Activated gamma-delta T cell treated with Interleukin-2 at 50 U/mL for 16 hours (primary cell): ENCODE data around the gene IL9.
A peak's percentile ranks its signal among the peaks of the same experiment; 100 is the strongest.

Source experiments
- DNase-seq: peaks from one replicate; pipeline ENCODE4 v3.0.0-alpha.2; 2020

IL9 gene

DNA sequence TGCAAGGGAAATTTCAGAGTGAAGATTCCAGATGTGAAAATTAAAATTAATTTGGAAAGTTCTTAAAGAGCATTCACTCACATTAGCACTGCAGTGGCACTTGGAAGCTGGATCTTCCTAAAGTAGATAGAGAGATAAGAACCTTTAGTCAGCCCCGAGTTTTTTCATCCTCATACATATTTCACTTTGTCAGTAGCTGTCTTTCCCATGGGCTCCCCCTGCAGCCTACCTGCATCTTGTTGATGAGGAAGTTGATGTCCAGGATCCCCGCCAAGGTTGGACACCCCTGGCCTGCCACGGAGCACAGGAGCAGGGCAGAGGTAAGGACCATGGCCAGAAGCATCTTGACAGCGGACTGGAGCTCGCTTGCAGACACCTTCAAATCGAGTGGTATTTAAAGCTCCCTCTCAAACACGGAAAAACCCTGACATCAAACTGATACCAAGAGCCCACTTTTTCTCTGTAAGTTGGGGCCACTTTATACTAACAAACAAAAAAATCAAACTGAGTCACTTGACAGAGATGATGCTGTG lies at the start of gene IL9:
IL9 (minus strand) TSS at position 368 of the 533 bp plus-strand sequence; CDS start at position 343, 25 bp downstream.
- no peak for DNase-seq

DNA sequence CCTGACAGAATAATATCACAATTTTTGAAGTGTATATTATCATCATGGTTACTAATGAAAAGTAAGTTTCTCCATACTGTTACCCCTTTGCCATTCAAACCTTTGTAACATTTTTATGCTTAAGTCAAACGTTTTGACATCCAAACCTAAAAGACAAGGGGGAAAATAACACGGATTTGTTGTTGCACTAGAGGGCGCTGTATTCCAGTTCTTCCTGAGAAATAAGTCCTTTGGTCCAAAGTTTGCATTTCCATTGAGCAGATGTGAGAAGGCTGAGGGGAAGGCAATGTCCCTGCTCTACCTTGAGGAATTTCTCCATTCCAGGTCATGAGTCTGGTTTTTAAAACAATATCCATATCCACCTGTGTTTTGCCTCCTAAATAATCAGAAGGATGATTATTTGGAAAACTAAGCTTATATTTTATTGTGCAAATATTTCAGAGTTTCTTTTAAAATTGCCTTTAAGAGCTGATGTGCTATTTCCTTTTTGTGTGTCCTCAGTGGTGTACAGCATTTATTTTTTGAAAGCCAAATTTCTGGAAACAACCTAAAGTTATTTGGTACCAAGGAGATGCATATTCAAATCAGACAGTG lies 49.4 kb upstream of the IL9 start:
- DNase-seq, result peak; percentile 8

DNA sequence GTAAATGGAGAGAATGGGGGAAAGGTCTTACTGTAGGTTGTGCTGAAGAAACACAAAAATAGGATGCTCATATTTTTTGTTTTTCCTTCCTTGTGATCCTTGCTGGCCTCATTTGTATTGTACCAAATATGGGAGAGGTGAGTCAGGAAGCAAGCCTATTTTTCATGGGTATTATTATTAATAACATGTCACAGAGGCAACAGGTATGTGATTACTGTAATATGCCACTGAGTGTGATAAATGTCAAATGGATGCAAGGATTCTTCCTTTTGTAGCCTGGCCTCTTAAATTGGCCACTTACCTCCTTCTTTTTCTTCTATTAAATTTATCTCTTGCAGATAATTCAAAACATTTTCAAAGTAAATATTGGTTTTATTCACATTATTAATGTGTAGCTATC lies 48.9 kb upstream of the IL9 start:
- no peak for DNase-seq

DNA sequence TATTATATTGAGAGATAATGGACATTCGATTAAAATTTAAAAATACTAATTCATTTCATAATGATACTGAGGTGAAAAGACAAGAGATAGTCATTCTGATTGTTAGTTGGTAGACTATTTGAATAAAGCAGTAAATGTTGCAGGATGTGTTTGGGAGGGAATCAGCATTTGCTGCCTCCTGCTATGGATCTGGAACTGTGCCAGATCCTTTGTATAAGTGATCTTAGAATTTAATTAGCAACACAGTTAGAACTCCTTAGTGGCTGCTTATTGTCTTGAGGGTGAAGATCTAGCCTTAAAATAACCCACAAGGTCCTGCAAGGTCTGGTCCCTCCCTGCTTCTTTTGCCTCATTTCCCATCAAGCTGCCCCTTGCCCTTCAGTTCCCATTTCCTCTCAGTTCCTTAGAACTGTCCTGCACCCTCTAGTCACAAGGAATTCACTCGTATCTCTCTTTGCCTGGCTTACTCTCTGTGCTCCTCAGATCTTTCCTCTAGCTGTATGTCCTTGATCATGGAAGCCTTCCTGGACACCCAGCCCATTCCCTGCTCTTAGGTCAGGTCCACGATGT lies 46.6 kb upstream of the IL9 start:
- DNase-seq, result no peak

DNA sequence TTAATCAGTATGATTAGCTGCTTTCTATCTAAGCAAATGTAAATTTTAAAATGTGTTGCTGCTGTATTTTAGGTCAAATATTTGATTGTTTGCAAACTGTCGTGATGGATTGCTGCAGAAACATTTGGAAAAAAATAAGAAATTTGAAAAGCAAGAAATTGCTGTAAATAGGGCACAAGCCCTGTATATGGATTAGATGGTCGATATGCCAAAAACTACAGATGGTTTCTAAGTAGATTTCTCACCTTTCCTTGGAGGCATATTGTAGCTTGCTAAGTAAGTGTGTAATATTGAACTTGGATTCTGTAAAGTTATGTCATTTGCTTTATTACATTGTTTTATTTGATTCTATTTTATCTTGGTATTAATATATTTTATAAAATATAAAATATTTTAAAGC lies 46.1 kb upstream of the IL9 start:
- DNase-seq, result no peak

DNA sequence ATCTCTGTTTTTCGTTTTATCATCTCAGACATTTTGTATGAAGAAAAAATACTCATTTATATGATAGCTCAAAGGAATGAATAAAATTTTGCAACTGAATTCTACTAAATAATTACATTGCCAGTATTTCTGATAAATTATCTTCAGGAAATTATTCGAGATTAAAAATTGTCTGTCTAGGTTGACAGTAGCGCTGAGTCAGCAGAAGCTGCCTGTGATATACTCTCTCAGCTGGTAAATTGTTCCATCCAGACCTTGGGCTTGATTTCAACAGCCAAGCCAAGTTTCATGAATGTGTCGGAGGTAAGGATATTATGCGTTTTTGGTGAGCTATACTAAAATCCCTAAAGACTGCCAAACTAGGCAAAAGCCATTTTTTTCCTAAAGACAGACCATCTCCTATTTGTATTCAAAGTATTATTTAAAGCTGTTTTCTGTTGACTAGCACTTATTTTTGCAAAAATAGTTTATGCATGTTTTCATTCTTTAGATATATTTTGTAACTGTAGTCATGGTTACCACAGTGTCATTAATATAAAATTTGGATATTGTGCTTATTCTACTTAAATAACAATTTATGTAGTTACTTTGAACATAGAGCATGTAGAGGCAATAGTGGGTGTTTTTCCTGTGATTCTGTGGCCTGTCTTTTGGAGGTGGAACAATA lies 41.7 kb upstream of the IL9 start:
- DNase-seq, result no peak

DNA sequence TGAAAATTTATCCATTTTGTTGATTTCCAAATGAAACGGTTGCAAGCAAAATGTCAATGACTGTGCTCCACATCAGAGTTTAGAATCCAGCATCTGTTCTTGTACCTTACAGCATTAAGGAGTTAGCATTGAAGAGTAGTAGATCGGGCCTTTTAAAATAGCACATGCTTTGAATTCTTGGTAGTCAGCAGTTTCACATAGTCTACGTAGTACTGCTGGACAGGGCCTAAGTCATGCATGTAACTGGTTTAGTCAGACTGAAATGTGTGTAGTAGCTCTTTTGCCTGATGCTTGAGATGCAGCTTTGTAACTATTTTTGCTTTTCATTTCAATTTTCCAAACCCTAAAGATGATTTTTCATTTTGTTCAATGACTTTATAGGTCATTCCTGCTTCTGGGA lies 39.3 kb upstream of the IL9 start:
- DNase-seq, result no peak

DNA sequence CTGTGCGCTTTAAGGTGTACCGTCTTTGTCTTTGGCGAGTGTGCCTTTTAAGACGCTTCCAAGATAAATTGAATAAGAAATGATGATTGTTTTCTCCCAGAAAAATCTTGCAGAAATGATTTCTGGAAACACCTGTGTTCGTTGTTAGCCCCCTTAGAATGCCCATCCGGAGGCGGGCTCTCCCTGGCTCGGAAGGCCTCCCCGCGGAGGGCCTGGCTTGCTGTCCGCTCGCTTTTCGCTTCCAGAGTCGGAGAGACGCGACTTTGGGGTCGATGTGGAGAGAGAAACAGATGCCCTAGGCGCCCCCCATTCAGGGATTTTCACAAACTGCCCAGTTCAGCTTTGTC lies 35.3 kb upstream of the IL9 start:
- DNase-seq, result no peak

DNA sequence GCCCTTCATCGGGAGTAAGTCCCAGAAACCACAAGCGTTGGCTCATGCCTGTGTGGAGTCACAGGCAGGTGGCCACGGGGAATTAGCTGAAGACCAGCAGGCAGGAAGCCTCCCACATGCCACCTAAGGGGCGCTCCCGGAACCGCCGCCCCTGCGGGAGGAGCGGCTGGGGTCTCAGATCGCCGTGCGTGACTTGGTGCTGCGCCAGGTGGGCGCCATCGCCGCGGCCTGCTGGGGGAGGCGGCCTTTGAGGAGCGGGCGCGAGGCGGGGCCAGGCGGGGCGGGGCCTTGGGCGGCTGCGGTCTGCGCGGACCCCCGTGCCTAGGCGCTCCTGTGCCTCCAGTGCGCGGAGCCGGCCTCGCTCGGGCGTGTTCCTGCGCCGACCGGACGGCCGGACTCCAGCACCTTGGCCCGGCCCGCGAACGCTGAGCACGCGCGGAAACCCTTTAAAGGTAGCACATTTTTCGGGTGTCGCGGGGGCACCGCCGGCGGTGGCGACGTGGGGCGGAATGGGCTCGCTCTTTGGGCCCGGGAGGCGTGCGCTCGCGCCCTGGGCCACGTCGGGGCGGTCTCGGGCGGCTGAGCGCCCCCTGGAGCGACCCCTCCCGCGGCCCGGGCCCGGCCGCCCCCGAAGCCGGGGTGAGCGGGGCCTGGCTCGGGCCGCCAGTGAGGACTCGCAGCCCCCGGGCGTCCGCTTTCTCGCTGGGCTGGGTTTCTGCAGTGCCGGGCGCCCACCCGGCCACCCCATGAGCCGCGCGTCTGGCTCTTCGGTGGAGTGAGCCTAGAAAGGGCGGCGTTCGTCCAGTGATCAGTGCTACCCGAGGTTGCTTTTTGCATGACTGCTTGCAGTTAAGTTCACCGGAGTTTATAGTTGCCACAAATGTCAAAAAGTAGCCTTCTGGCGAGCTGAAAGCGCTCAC lies 34.6 kb upstream of the IL9 start:
- no peak for DNase-seq

DNA sequence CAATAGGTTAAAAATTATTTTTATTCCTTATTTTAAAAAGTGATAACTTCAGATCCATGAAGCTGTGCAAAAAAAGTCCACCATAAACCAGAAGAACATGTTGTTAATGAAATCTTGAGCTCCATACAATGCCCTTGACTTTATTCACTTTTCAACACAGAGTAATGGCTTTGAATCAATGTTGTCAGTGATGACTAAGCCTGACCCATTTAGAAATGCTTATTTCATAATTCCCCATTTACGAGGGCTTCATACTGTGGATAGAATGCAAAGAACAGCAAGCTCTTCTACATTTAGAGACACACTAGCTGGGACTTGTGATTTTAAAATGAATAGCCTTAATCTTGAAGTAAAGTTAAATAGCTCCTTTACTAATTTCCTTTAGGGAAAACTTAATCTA lies 25.7 kb upstream of the IL9 start:
- no peak for DNase-seq

DNA sequence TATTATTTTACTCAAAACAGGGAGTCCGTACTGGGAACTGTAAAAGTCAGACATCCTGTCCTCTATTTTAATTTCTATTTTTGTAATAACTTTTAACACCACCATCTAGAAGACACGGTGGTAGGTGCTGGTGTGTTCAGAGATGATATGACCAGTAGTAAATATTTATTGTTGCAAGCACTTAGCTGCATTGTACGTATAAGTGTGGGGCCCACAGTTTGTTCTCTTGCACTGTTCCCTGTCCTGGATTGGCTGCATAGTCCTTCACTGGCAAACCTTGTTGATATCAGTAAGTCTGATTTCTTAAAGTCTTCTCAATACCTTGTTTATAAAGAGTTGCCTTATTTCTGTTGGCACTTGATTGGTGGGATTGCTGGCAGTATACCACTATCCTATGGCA lies 24.6 kb upstream of the IL9 start:
- DNase-seq, result no peak

DNA sequence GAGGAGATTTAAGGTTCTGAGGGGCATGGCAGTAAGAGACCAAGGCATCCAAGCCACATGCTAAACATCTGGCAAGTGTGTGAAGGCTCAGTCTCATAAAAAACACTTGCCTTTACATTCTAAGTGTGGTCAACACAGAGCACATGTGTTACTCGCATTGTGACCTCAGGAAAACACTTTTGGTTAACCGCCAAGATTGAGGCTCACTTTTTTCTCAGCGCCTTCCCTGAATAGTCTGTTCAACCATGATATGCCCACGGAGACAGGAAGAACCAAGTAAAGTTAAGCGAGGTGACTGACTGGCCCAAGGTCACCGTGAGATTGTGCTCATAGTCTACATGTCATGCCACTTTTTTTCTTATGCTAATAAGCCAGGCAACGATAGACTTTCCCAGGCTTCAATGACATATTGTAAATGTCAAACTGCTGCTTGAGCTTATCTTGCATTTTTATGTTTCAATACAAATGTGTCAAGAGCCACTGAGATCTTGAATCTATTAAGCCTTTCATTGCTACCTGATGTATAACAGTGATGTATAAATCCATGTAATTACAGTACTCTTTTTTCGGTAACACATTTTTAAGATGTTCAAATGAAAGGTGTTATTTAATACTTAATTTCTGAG lies 21.1 kb upstream of the IL9 start:
- no peak for DNase-seq

DNA sequence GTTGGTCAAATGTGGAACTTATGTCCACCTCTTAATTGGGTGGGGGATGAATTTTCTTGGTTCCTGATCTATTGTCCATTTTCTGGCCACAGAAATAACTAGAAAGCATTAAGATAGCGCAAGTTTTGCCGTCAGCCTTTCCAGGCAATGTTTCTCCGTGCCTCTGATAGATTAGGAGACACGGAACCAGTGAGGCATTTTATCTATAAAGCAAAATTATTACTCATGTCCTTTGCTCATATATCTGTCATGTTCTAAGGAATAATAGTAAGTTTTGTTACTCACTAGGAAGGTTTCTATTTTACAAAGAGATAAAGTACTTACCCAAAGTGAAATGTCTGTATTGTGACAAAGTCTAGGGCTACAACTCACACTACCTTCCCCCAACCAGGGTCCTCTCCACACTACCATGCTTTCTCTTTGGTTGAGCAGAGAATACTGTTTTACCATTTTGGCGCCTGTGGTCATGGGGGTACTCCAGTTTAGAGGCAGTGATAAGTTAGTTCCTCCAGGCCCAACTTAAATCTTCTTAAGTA lies 19.9 kb upstream of the IL9 start:
- no peak for DNase-seq

DNA sequence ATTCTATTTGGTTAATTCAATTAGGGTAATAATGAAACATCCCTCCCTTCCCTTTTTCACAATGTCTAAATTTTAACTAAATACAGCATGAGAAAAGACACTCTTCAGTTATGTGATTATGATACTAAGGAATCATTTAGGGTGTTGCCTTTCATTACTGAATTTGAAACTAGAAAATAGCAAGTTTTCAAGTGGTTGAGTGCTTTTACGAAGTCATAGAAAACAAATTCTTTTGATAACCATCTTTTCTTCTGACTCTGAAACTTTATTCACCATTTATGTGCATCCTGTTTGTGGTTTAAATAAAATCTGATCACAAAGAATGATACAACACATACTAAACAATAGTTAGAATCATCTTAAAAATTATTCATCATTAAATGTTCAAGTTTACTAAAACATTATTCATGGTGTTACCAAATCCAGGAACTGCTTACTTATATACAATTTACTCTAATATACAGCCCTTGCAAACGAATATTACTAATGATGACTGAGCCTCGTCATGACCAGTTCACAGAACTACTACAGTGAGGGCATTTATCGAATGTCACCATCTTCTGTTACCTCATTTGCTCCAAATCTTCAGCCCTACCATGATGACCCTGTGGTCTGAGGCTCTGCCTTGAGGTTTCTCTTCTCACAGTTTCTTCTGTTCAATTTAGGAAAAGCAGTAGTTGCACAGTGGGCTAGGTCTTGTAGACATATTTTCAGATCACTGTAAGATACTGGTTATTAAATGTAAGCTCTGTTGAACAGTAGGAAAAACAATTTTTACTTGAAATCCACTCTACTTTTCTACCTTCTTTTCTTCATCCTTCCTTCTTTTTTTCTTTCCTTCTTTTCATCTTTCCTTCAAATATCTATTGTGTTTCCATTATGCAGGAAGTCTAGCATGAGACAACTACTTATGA lies 18.3 kb upstream of the IL9 start:
- DNase-seq, result no peak

DNA sequence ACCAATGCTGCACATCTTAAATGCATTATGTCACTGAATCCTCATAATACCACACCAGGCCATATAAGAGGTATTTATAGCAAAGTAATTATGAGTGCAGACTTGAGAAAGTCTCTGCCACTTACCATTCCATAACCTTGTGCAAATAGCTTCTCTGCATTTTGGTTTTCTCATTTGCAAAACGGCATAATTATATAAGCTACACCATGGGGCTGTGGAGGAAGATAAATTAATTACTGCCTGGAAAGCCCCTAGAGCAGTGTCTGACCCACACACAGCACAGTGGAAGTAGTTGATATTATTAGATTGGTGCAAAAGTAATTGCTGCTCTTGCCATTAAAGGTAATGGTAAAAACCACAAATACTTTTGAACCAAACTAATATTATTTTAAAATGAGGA lies 9.5 kb upstream of the IL9 start:
- no peak for DNase-seq

DNA sequence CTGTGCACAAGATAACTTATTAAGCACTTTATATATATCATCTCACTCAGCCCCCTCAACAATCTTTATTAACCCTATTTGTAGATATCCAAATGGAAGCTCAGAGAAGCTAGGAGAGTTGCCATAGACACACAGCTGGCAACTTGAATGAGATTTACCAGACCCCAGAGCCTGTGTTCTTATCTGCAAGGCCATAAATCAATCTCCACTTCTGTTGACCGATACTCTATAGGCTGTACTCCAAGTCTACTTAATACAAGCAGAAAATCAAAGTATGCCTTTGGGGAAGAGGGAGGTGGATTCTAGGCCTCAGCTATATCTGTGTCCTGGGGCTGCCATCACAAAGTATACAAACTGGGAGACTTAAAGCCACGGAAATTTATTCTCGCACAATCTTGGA lies 6.0 kb upstream of the IL9 start:
- no peak for DNase-seq

DNA sequence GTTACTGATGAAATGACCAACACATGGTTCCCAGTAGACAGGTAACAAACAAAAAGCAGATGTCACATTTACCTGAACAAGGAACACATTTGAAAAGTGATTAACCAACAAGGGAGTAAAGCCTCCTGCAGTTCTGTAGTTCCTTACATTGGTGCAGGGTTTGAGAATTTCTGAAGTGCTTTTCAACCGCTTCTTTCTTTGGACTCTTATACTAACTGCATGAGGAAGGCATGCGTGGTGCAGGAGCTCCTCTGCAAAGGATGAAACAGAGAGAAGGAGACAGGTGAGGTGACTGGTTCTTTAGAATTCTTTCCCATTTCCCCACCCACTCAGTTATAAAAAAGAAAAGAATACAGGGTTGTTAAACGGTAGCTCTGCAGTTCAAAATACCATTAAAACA lies 4.6 kb upstream of the IL9 start:
- no peak for DNase-seq

DNA sequence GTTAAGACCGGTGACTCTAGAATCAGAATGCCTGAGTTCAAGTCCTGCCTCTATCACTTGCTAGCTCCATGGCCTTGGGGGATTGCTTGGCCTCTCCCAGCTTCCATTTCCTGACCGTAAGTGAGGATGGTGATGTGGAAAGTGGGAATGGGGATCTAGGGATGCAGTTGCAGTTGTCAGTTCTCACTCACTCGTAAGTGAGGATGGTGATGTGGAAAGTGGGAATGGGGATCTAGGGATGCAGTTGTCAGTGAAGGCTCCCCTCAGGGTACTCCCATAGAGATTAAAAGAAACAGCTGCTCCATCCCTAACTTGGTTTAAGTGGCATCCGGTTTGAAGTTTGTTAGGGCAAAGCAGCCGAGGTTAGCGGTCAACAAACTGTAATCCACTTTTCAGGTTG lies 3.0 kb upstream of the IL9 start:
- DNase-seq, result no peak

DNA sequence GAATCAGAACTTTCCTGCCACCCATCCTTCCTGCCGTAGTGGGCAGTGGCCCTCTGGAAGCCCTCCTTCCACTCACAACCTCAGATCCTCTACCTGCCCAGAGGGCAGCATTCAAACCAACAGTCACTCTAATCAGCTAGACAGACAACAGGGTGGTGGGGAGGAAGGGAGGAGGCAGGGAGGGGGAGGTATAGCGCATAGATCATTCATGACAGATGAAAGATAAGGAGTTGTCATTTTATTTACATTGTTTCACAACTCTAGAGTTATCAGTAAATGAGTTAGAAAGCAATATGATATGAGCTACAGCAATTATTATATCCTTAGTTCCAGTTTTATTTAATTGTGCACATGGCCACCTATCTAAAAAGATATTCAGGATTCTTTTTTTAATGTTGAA lies 852 bp downstream of the IL9 start:
- DNase-seq, result no peak

DNA sequence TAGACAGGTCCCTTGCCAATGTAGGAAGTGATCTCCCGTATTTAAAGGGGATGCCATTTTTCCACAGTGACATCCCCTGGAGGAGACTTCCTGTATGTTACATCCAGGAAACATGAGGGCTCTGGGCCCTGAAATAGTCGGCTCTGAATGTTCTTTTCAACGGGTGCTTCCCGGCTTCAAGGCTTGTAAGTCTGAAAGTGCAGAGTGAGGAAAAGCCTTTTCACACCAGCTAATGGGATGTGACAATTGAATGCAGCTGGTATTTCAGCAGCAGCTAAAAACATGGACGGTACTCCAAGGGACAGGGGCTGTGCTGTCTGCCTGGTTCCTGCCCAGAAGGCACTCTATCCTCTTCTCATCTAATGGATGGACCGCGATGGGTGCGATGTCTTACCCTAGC lies 1.4 kb downstream of the IL9 start:
- no peak for DNase-seq

DNA sequence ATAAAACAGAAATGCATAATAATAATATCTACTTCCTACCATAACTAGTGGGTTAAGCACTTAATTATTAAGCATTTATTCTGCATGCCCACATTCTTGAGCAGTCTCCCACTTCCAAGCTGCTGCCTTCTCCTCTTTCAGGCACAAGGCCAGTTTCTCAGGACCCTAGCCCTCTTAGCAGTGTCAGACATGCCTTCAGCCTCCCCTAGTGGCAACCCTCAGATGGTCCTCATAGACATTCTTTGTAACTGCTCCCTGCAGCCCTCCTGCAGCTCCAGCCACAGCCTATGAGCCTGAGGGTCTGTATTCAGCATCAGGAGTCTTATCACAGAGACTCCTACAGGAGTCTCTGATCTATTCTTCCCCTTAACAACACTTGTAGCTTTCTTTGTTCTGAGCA lies 3.9 kb downstream of the IL9 start:
- no peak for DNase-seq

DNA sequence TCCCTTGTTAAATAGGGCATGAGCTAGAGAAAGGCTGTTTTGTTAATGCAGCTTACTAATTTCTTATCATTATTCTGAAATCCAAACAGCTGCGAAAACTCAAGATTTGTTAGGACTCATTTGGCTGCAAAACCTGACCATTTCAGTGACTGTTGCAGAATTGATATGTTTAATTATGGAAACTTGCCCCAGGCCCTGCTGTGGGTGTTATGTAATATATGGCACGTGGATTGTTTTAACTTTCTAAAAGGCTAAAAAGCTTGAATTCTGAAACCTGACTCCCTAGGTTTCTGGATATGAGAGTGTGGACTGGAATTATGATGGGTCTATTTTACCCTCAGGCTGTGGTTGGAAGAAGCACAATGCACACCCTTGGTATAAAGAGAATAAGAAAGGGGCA lies 4.4 kb downstream of the IL9 start:
- no peak for DNase-seq
